K562 (cell line): Measurements from ENCODE around the gene WBP1L. TPM values are rescaled to one million over a fixed set of nuclear protein-coding genes. Genes with fewer than 3 reads are reported as not detected.

Source experiments
- ATAC-seq: fragments of 200-7000 bp; cut with Tn5 transposase; 3 replicates; pipeline ENCODE4 v1.9.1; 2020; ENCODE audit warnings: moderate library complexity
- BruUV-seq: library from RNA; stranded (reverse); fragments of 400-500 nt; replicated peaks from 2 replicates; lab custom pipeline; 2021; lab: Mats Ljungman, UMichigan
- CTCF ChIA-PET: fragments of 300-600 bp; formaldehyde crosslinking; extraction: SDS; loops from one replicate; lab custom pipeline; 2021; ENCODE audit warnings: low intra/inter-chr PET ratio; lab: Yijun Ruan, JAX
- POLR2A ChIA-PET: fragments of 300-600, 350-650 bp; sonication (Branson Sonifier 250); formaldehyde crosslinking; extraction: SDS; loops from one replicate; lab custom pipeline; 2021; ENCODE audit warnings: antibody characterized with exemption, inconsistent platforms; lab: Yijun Ruan, JAX
- DNase-seq, 4 experiments: peaks; one replicate each; pipeline versions ENCODE4 v3.0.0 to v3.0.0-alpha.2; 2011 to 2018; ENCODE audit warnings: low spot score in 3 of 4, mixed read lengths in 3 of 4; ENCODE audit errors: extremely low read depth in 1 of 4
- FAIRE-seq: peaks from 2 replicates; lab custom pipeline; 2011; peaks lifted over from hg19 to GRCh38; lab: Jason Lieb, UNC
- H2AFZ ChIP-seq: 2 replicates; pipeline ENCODE4 v1.6.0; 2011; ENCODE audit warnings: low read depth, low read length, control low read depth, inconsistent platforms
- H3K27ac ChIP-seq: fragments of 200-600 bp; 3 replicates; pipeline ENCODE4 v1.8.0; 2011; ENCODE audit warnings: low read depth, mild to moderate bottlenecking, control low read depth, inconsistent platforms, low read length, moderate library complexity, mixed read lengths; ENCODE audit errors: extremely low read depth
- H3K27me3 ChIP-seq, 2 experiments: fragments of 300-600 bp in 1 of 2; 2 replicates in 1 of 2; 3 replicates in 1 of 2; pipeline versions ENCODE4 v1.6.0 to v1.8.0; 2011; ENCODE audit warnings: inconsistent platforms in 2 of 2, low read length in 2 of 2, mild to moderate bottlenecking in 1 of 2, mixed read lengths in 1 of 2, moderate library complexity in 1 of 2; ENCODE audit not compliant: control insufficient read depth in 2 of 2, insufficient read depth in 2 of 2
- H3K36me3 ChIP-seq: fragments of 300-600 bp; 3 replicates; pipeline ENCODE4 v1.8.0; 2011; ENCODE audit warnings: mild to moderate bottlenecking, low read length, inconsistent platforms; ENCODE audit not compliant: control insufficient read depth, insufficient read depth
- H3K4me1 ChIP-seq, 2 experiments: fragments of 200-600 bp in 1 of 2; replicated peaks in 1 of 2; 2 replicates in 1 of 2; 3 replicates in 1 of 2; pipeline versions ENCODE4 v1.5.1 to v1.8.0; 2011; ENCODE audit warnings: inconsistent platforms in 2 of 2, low read length in 2 of 2, mild to moderate bottlenecking in 1 of 2, mixed read lengths in 1 of 2, moderate library complexity in 1 of 2; ENCODE audit not compliant: control insufficient read depth in 2 of 2, insufficient read depth in 2 of 2
- H3K4me2 ChIP-seq: 2 replicates; pipeline ENCODE4 v1.6.1; 2011; ENCODE audit warnings: low read length, control low read depth, inconsistent platforms, mixed read lengths; ENCODE audit not compliant: insufficient read depth
- H3K4me3 ChIP-seq: fragments of 200-600 bp; sonication (generic), shearing (Covaris generic); 2 replicates; pipeline ENCODE4 v1.5.1; 2016; ENCODE audit warnings: control low read depth, inconsistent platforms
- H3K79me2 ChIP-seq: fragments of 200-600 bp; 3 replicates; pipeline ENCODE4 v1.8.0; 2011; ENCODE audit warnings: low read length, inconsistent platforms; ENCODE audit not compliant: control insufficient read depth, insufficient read depth
- H3K9ac ChIP-seq, 2 experiments: 2 replicates each; pipeline versions ENCODE4 v1.6.0 to v1.6.1; 2011; ENCODE audit warnings: low read depth in 2 of 2, low read length in 2 of 2, control low read depth in 1 of 2, inconsistent platforms in 1 of 2, mild to moderate bottlenecking in 1 of 2, mixed read lengths in 1 of 2; ENCODE audit not compliant: insufficient read depth in 1 of 2
- H3K9me1 ChIP-seq: one replicate; pipeline ENCODE4 v1.6.0; 2011; ENCODE audit warnings: inconsistent platforms, mild to moderate bottlenecking, low read length, moderate library complexity; ENCODE audit not compliant: control insufficient read depth, insufficient read depth
- H3K9me3 ChIP-seq: replicated peaks from 2 replicates; pipeline ENCODE4 v1.5.1; 2011; ENCODE audit warnings: low read depth, low read length, inconsistent platforms; ENCODE audit not compliant: control insufficient read depth, insufficient read depth
- H4K20me1 ChIP-seq: replicated peaks from 2 replicates; pipeline ENCODE4 v1.6.1; 2011; ENCODE audit warnings: low read length, inconsistent platforms, mixed read lengths; ENCODE audit not compliant: control insufficient read depth, insufficient read depth
- CBFA2T3 ChIP-seq: fragments of 450-650 bp; IDR thresholded peaks from 2 replicates; pipeline ENCODE4 v1.6.1; 2017
- CEBPB ChIP-seq: fragments of 450-650 bp; IDR thresholded peaks from 2 replicates; pipeline ENCODE4 v1.6.1; 2016; ENCODE audit warnings: missing genetic modification characterization, missing compliant biosample characterization
- CREM ChIP-seq: IDR thresholded peaks from 2 replicates; pipeline ENCODE4 v1.6.1; 2014; ENCODE audit warnings: antibody characterized with exemption, low read depth
- DPF2 ChIP-seq: fragments of 450-650 bp; IDR thresholded peaks from 2 replicates; pipeline ENCODE4 v1.6.1; 2016
- ETV5 ChIP-seq: sonication (generic); formaldehyde crosslinking; IDR thresholded peaks from 2 replicates; pipeline ENCODE4 v1.4.0; 2020; ENCODE audit warnings: low read depth, mild to moderate bottlenecking, missing genetic modification reagents
- PKNOX1 ChIP-seq: fragments of 450-650 bp; IDR thresholded peaks from 2 replicates; pipeline ENCODE4 v1.6.1; 2016
- PTRF ChIP-seq: fragments of 450-650 bp; IDR thresholded peaks from 2 replicates; pipeline ENCODE4 v1.6.1; 2016; ENCODE audit warnings: mild to moderate bottlenecking, missing genetic modification characterization, missing compliant biosample characterization
- SRSF9 ChIP-seq: fragments of 200-400 bp; formaldehyde crosslinking; IDR thresholded peaks from 2 replicates; pipeline ENCODE4 v1.6.1; 2017; ENCODE audit warnings: low read depth, low read length, borderline replicate concordance
- VEZF1 ChIP-seq: fragments of 200-800 bp; sonication (Bioruptor generic); IDR thresholded peaks from 2 replicates; pipeline ENCODE4 v1.6.1; 2017; ENCODE audit warnings: missing genetic modification characterization, missing compliant biosample characterization
- ZBTB2 ChIP-seq: fragments of 450-650 bp; IDR thresholded peaks from 2 replicates; pipeline ENCODE4 v1.6.1; 2016; ENCODE audit warnings: antibody characterized with exemption
- ZFP36 ChIP-seq: fragments of 150-350 bp; IDR thresholded peaks from 2 replicates; pipeline ENCODE4 v1.6.1; 2018; ENCODE audit warnings: low read length, low read depth; ENCODE audit not compliant: partially characterized antibody
- ZFP91 ChIP-seq: sonication (generic); formaldehyde crosslinking; IDR thresholded peaks from 2 replicates; pipeline ENCODE4 v1.8.0; 2022; ENCODE audit warnings: mild to moderate bottlenecking, missing genetic modification reagents
- ZKSCAN3 ChIP-seq: fragments of 250-450 bp; sonication (Bioruptor Pico); IDR thresholded peaks from 2 replicates; pipeline ENCODE4 v1.4.0; 2020
- ZNF449 ChIP-seq: fragments of 250-450 bp; sonication (Bioruptor Pico); IDR thresholded peaks from 2 replicates; pipeline ENCODE4 v1.8.0; 2022; ENCODE audit warnings: moderate library complexity, mild to moderate bottlenecking, inconsistent platforms
- WGBS: fragments of 100-300 bp; shearing (Covaris generic); methylation state at CpG from one replicate; pipeline ENCODE4 v1.1.6; 2016; ENCODE audit warnings: low coverage, mixed read lengths; ENCODE audit not compliant: insufficient coverage; ENCODE audit errors: missing lambda C conversion rate; 5-methylcytosine and 5-hydroxymethylcytosine counted together
- in situ Hi-C: fragments of 300-500 bp; cut with MboI; formaldehyde crosslinking; loops from 4 replicates; pipeline ENCODE4 v1.15.0; 2018; ENCODE audit warnings: inconsistent platforms, mixed read lengths
- intact Hi-C: fragments of 100-400 bp; cut with micrococcal nuclease; formaldehyde crosslinking; loops from 2 replicates; pipeline ENCODE4 v1.14.2; 2022
- polyA plus RNA-seq, 8 experiments: library from polyadenylated mRNA; depleted of rRNA in 4 of 8; stranded (reverse) in 5 of 8; unstranded in 3 of 8; fragments of >200 nt; fragmentation: Nextera tagmentation in 2 of 8; fragmentation: Illumina TruSeq in 1 of 8; extraction: Ambion mirVana in 2 of 8; extraction: Trizol in 1 of 8; gene quantifications; 2 replicates each; pipeline versions ENCODE4 v1.2.1 to v1.2.3, GENCODE V29; 2011 to 2014; ENCODE audit warnings: inconsistent platforms in 1 of 8, missing spikeins in 1 of 8
- total RNA-seq, 7 experiments: library from RNA; depleted of rRNA in 6 of 7; stranded (reverse); fragments of >200 nt in 6 of 7; fragmentation: Illumina TruSeq in 2 of 7; extraction: Trizol in 2 of 7; gene quantifications; 2 replicates each; pipeline versions ENCODE4 v1.2.1 to v1.2.3, GENCODE V29; 2011 to 2021; ENCODE audit warnings: low replicate concordance in 1 of 7

Gene WBP1L
- total and polyA plus RNA-seq, 9 of the 15 experiments (the other 6 are each of a cell fraction or from before 2014, with no cell fraction given), result 3.2 to 14.4 (median 11.3) TPM

- TF ChIP-seq DPF2 (peak; percentile 21; the same call in 1 of the 2 replicates), SRSF9 (no peak), ETV5 (CRISPR knock-in tag) (0 out of 2 replicates have a peak, but pooled peaks have one; percentile 28), PKNOX1 (no peak), CBFA2T3 (peak; percentile 29; the same call in 1 of the 2 replicates), CEBPB (0 out of 2 replicates have a peak, but pooled peaks have one; percentile 33), ZFP36 (no peak), ZNF449 (CRISPR knock-in tag) (no peak), ZFP91 (CRISPR knock-in tag) (no peak), PTRF (no peak), VEZF1 (CRISPR knock-in tag) (peak; percentile 19; the same call in 1 of the 2 replicates), ZKSCAN3 (CRISPR knock-in tag) (no peak), ZBTB2 (0 out of 2 replicates have a peak, but pooled peaks have one; percentile 18), CREM (no peak)
- Histone ChIP-seq H3K9ac (peak overlapping the region in 1 of 2 experiments; percentile 76; a peak in 1 of 4 replicates), H3K9me1 (no peaks in the 10 kb centered on the region), H3K4me1 (peaks cover 42 to 58% of the 10 kb centered on the region in 2 experiments), H3K27ac (peak overlapping the region; percentile 47; the same call in 2 of the 3 replicates), H3K79me2 (peaks cover 33% of the 10 kb centered on the region), H3K9me3 (no peaks in the 10 kb centered on the region), H2AFZ (no peak overlapping the region; the same call in 1 of the 2 replicates), H3K4me2 (peak overlapping the region; percentile 52), H3K4me3 (no peak overlapping the region), H4K20me1 (no peaks in the 10 kb centered on the region), H3K27me3 (no peaks in the 10 kb centered on the region), H3K36me3 (peaks cover 4% of the 10 kb centered on the region; the same call in 1 of the 3 replicates)
- ATAC-seq, result peak; percentile 31
- no peak for FAIRE-seq
- WGBS, result 15% methylated on average over 5 of the region's 8 CpGs
- intact Hi-C loops, result no loop called here
- in situ Hi-C loops, result no loop called here
- ChIA-PET POLR2A (interaction anchor here (0.6 to 0.7 kb wide), 2 partner anchors 11 to 196 kb away, joined by 3 to 4 read pairs; no protein-coding TSS in a partner anchor), CTCF (no interaction called here)
- peak in 3 of 4 experiments; percentile 18 to 63 (median 38) for DNase-seq
- BruUV-seq, result no TSS peak
Observed at GRCh38 chr10:102781090-102781920, 37.6 kb downstream of the WBP1L start.
